Stimulated activated CD8-positive, alpha-beta memory T cell treated with anti-CD3 and anti-CD28 coated beads, Interleukin-7, amount 100 ng/mL, for 24 hours (primary cell): ENCODE data around the gene SCAPER.
"Not testable (repeated sequence)": the region's sequence is repeated elsewhere in the genome, so short reads cannot be mapped to it uniquely, and the experiment has no call there.

Experiments
- DNase-seq: peaks from one replicate; pipeline ENCODE4 v3.0.0-alpha.2; 2020; ENCODE audit warnings: low read depth

The SCAPER gene

DNA sequence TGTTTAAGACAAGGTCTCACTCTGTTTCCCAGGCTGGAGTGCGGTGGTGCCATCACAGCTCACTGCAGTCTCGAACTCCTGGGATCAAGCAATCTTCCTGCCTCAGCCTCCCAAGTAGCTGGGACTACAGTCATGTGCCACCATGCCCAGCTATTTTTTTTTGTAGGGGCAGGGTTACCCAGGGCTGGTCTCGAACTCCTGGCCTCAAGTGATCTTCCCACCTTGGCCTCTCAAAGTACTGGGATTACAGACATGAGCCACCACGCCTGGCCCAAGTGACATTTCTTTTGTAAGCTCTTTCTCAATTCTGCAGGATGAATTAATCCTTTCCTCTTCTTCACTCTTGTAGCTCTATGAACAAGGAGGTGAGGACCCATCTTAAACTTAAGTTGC, 592.0 kb downstream of the SCAPER start:
- DNase-seq: not testable (repeated sequence)

DNA sequence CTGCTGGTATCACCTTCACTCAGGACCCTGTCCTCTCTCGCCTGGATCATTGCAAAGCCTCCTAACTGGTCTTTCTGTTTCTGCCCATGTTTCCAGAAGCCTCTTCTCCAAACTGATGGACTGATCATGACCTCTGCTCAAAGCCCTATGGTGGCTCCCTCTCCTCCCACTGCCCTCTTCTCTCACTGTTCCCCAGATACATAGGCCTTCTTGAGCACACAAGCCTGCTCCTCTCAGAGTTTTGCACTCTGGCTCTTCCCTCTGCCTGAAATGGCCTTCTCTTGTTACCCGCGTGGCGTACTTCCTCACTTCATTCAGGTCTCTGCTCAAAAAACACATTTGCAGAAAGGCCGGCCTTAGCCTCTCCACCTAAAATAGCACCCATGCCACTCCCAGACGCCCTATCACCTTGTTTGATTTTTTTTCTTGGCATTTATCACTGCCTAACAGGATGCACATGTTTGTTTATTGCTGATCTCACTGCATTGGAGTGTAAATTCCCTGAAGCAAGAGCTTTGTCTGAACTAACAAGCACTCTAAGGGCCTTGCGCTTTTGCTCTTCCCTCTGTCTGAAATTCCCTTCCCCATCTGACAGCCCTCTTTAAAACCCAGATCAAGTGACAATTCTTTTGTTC, 592.5 kb downstream of the SCAPER start:
- no peak for DNase-seq

GRCh38 chr15:76311100-76311953, 593.8 kb downstream of the SCAPER start, which contains the start of gene ETFA:
TSS of gene ETFA (minus strand) at chr15:76311469. CDS start at chr15:76311388, 81 bp downstream.
- DNase-seq: peak; percentile 85

- no peak for DNase-seq
Measured at GRCh38 chr15:76310475-76311099, 594.6 kb downstream of the SCAPER start.

DNA sequence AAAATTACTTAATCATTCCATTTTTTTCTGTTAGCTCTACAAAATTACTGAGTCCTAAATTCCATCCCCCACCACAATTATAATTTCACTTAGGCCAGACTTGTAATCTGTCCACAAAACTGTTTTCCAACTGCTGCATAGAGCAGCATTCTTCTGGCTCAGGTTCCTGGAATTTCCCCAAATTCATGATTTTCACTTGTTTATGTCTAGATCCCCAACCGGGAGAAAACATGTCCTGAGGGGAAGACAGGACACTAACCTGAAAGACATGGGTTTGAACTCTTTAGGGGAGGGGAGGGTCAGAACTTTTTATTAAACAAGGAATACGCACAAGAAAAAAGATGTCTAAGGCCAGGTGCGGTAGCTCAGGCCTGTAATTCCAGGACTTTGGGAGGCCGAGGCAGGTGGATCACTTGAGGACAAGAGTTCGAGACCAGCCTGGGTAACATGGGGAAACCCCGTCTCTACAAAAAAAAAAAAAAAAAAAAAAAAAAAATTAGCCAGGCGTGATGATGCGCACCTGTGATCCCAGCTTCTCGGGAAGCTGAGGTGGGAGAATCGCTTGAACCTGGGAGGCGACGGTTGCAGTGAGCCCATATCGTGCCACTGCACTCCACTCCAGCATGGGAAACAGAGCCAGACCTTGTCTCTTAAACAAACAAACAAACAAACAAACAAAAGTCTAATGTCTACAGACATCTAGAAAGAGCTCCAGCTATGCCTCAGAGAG, 595.4 kb downstream of the SCAPER start:
- DNase-seq: no peak

- no peak for DNase-seq
Measured at GRCh38 chr15:76303909-76304308, 601.2 kb downstream of the SCAPER start.

GRCh38 chr15:76299786-76300185, 605.4 kb downstream of the SCAPER start:
- no peak for DNase-seq

GRCh38 chr15:76298986-76299385, 606.2 kb downstream of the SCAPER start:
- DNase-seq: no peak

- not testable (repeated sequence) for DNase-seq
Measured at GRCh38 chr15:76297951-76298350, 607.2 kb downstream of the SCAPER start.
